OCI-LY3 (cell line): ENCODE data around the gene PTPN5.
A peak's percentile ranks its signal among the peaks of the same experiment; 100 is the strongest.

Experiments used
- H2AFZ ChIP-seq: fragments of 200-600, 300-600 bp; shearing (Covaris generic); 2 replicates; pipeline ENCODE4 v1.6.0; 2014; ENCODE audit warnings: antibody characterized with exemption, low read depth, low read length
- H3K27ac ChIP-seq: fragments of 200-600, 300-600 bp; sonication (generic); 2 replicates; pipeline ENCODE4 v1.5.1; 2014; ENCODE audit warnings: mild to moderate bottlenecking, low read length, moderate library complexity, mixed read lengths
- H3K27me3 ChIP-seq: fragments of 200-600, 300-600 bp; sonication (generic); 2 replicates; pipeline ENCODE4 v1.6.1; 2014; ENCODE audit warnings: low read depth, low read length, mixed read lengths
- H3K36me3 ChIP-seq: fragments of 200-600, 300-600 bp; sonication (generic); replicated peaks from 2 replicates; pipeline ENCODE3; 2014; ENCODE audit warnings: low read depth, low read length, mixed read lengths
- H3K4me1 ChIP-seq: fragments of 300-600, 200-600 bp; sonication (generic); 2 replicates; pipeline ENCODE4 v1.6.1; 2014; ENCODE audit warnings: low read length, mixed read lengths
- H3K4me2 ChIP-seq: fragments of 200-600, 300-600 bp; sonication (generic); 2 replicates; pipeline ENCODE4 v1.6.1; 2014; ENCODE audit warnings: low read length, mixed read lengths
- H3K4me3 ChIP-seq: fragments of 300-600, 200-600 bp; sonication (generic); 2 replicates; pipeline ENCODE4 v1.5.1; 2014; ENCODE audit warnings: antibody characterized with exemption, mild to moderate bottlenecking, low read length, moderate library complexity
- H3K79me2 ChIP-seq: fragments of 300-600, 200-600 bp; shearing (Covaris generic); 2 replicates; pipeline ENCODE4 v1.6.1; 2014; ENCODE audit warnings: mild to moderate bottlenecking, low read length, mixed read lengths
- H3K9ac ChIP-seq: fragments of 300-600, 200-600 bp; shearing (Covaris generic); 2 replicates; pipeline ENCODE4 v1.6.0; 2014; ENCODE audit warnings: mild to moderate bottlenecking, low read length, moderate library complexity
- H3K9me3 ChIP-seq: fragments of 200-600, 300-600 bp; shearing (Covaris generic); 2 replicates; pipeline ENCODE4 v1.6.1; 2014; ENCODE audit warnings: low read length, mixed read lengths; ENCODE audit not compliant: insufficient read depth
- H4K20me1 ChIP-seq: fragments of 200-600, 300-600 bp; sonication (generic); 2 replicates; pipeline ENCODE4 v1.6.1; 2016; ENCODE audit warnings: low read length, mixed read lengths; ENCODE audit not compliant: insufficient read depth
- CTCF ChIP-seq: fragments of 200-600, 300-600 bp; sonication (generic); IDR thresholded peaks from 2 replicates; pipeline ENCODE4 v1.5.1; 2014; ENCODE audit warnings: antibody characterized with exemption, low read length, low read depth
- EZH2phosphoT487 ChIP-seq: fragments of 200-600 bp; shearing (Covaris generic); IDR thresholded peaks from 2 replicates; pipeline ENCODE4 v1.6.1; 2018; ENCODE audit warnings: antibody characterized with exemption, mixed run types, low read depth

PTPN5 gene

GRCh38 chr11:18770479-18771125, 21.0 kb downstream of the PTPN5 start:
- TF ChIP-seq CTCF (no peak), EZH2phosphoT487 (no peak)
- H3K36me3 ChIP-seq: no peaks in the 10 kb centered on the region
- no peak overlapping the region for H3K4me2 ChIP-seq
- no peak overlapping the region for H3K27ac ChIP-seq
- peaks cover 44% of the 10 kb centered on the region for H3K27me3 ChIP-seq
- H3K4me1 ChIP-seq: peaks cover 25% of the 10 kb centered on the region
- no peaks in the 10 kb centered on the region for H3K9me3 ChIP-seq
- H3K4me3 ChIP-seq: no peak overlapping the region
- H3K9ac ChIP-seq: no peak overlapping the region
- H4K20me1 ChIP-seq: no peaks in the 10 kb centered on the region
- H3K79me2 ChIP-seq: no peaks in the 10 kb centered on the region
- H2AFZ ChIP-seq: no peak overlapping the region

- Histone ChIP-seq H2AFZ (no peak overlapping the region), H3K27ac (no peak overlapping the region), H3K27me3 (peaks cover 50% of the 10 kb centered on the region), H3K4me1 (peaks cover 25% of the 10 kb centered on the region), H3K4me3 (no peak overlapping the region), H3K4me2 (no peak overlapping the region), H3K9me3 (no peaks in the 10 kb centered on the region), H3K36me3 (no peaks in the 10 kb centered on the region), H3K9ac (no peak overlapping the region), H3K79me2 (no peaks in the 10 kb centered on the region), H4K20me1 (no peaks in the 10 kb centered on the region)
- TF ChIP-seq EZH2phosphoT487 (no peak), CTCF (no peak)
Measured at GRCh38 chr11:18769802-18770456, 21.7 kb downstream of the PTPN5 start.

GRCh38 chr11:18768978-18769377, 22.6 kb downstream of the PTPN5 start:
- peaks cover 50% of the 10 kb centered on the region for H3K27me3 ChIP-seq
- no peak overlapping the region for H2AFZ ChIP-seq
- no peaks in the 10 kb centered on the region for H3K36me3 ChIP-seq
- peak overlapping the region; percentile 37; the same call in 1 of the 2 replicates for H3K4me3 ChIP-seq
- H3K4me1 ChIP-seq: peaks cover 31% of the 10 kb centered on the region
- H3K27ac ChIP-seq: no peak overlapping the region
- no peaks in the 10 kb centered on the region for H3K79me2 ChIP-seq
- no peak overlapping the region for H3K9ac ChIP-seq
- peak overlapping the region; percentile 72 for H3K4me2 ChIP-seq
- H3K9me3 ChIP-seq: no peaks in the 10 kb centered on the region
- no peaks in the 10 kb centered on the region for H4K20me1 ChIP-seq
- no peak for TF ChIP-seq EZH2phosphoT487
- TF ChIP-seq CTCF: no peak

- Histone ChIP-seq H3K9ac (no peak overlapping the region), H4K20me1 (0 out of 2 replicates have a peak, but pooled peaks cover 1% of the 10 kb centered on the region), H3K4me1 (peaks cover 36% of the 10 kb centered on the region), H3K36me3 (no peaks in the 10 kb centered on the region), H3K4me2 (peak overlapping the region; percentile 72), H3K4me3 (peak overlapping the region; percentile 37), H2AFZ (no peak overlapping the region), H3K27me3 (peaks cover 53% of the 10 kb centered on the region), H3K9me3 (no peaks in the 10 kb centered on the region), H3K27ac (no peak overlapping the region), H3K79me2 (no peaks in the 10 kb centered on the region)
- TF ChIP-seq CTCF: no peak
- no peak for TF ChIP-seq EZH2phosphoT487
Measured at GRCh38 chr11:18768472-18768901, 23.1 kb downstream of the PTPN5 start.
